MCF 10A (cell line): ENCODE data around the gene CAMK4. TPM values are rescaled to one million over a fixed set of nuclear protein-coding genes. Genes with fewer than 3 reads are reported as not detected.

ENCODE experiments used
- BruUV-seq: library from RNA; stranded (reverse); fragments of 400-500 nt; replicated peaks from 2 replicates; lab custom pipeline; 2021; lab: Mats Ljungman, UMichigan
- CTCF ChIA-PET: fragments of 300-600 bp; sonication (Branson Sonifier 250); formaldehyde crosslinking; extraction: SDS; loops from one replicate; lab custom pipeline; 2021; ENCODE audit warnings: antibody characterized with exemption, inconsistent platforms; lab: Yijun Ruan, JAX
- POLR2A ChIA-PET: fragments of 300-600, 350-650 bp; sonication (Branson Sonifier 250); formaldehyde crosslinking; extraction: SDS; loops from one replicate; lab custom pipeline; 2020; ENCODE audit warnings: antibody characterized with exemption, inconsistent platforms; lab: Yijun Ruan, JAX
- DNase-seq: peaks from one replicate; pipeline ENCODE4 v3.0.0-alpha.2; 2018; ENCODE audit not compliant: unreplicated experiment
- H3K27ac Mint-ChIP-seq: one replicate; pipeline ENCODE4 v1.8.0; 2022; ENCODE audit warnings: mild to moderate bottlenecking, low read depth, mixed read lengths; ENCODE audit not compliant: unreplicated experiment
- H3K27me3 Mint-ChIP-seq: one replicate; pipeline ENCODE4 v1.8.0; 2022; ENCODE audit warnings: mixed read lengths; ENCODE audit not compliant: insufficient read depth, unreplicated experiment
- H3K36me3 Mint-ChIP-seq: one replicate; pipeline ENCODE4 v1.8.0; 2022; ENCODE audit warnings: mild to moderate bottlenecking, moderate library complexity, mixed read lengths; ENCODE audit not compliant: insufficient read depth, unreplicated experiment
- H3K4me1 Mint-ChIP-seq: one replicate; pipeline ENCODE4 v1.8.0; 2022; ENCODE audit warnings: mixed read lengths; ENCODE audit not compliant: insufficient read depth, unreplicated experiment
- H3K4me3 Mint-ChIP-seq: one replicate; pipeline ENCODE4 v1.8.0; 2022; ENCODE audit warnings: mild to moderate bottlenecking, moderate library complexity, mixed read lengths; ENCODE audit not compliant: unreplicated experiment
- H3K9me3 Mint-ChIP-seq: one replicate; pipeline ENCODE4 v1.8.0; 2022; ENCODE audit warnings: mixed read lengths; ENCODE audit not compliant: unreplicated experiment
- intact Hi-C: fragments of 100-400 bp; cut with micrococcal nuclease; formaldehyde crosslinking; loops from 2 replicates; pipeline ENCODE4 v1.14.1; 2022
- total RNA-seq: library from RNA; stranded (reverse); gene quantifications from 2 replicates; pipeline ENCODE4 v1.2.3, GENCODE V29; 2022
- TF ChIP-seq, protein P1 (sequence below): fragments of 200-600 bp; IDR thresholded peaks from one replicate; pipeline ENCODE4 v1.8.0; 2022; ENCODE audit warnings: antibody characterized with exemption, mild to moderate bottlenecking; ENCODE audit not compliant: unreplicated experiment

CAMK4 gene
- total RNA-seq, 1 experiment from 2014 or later = 0.21 TPM

DNA sequence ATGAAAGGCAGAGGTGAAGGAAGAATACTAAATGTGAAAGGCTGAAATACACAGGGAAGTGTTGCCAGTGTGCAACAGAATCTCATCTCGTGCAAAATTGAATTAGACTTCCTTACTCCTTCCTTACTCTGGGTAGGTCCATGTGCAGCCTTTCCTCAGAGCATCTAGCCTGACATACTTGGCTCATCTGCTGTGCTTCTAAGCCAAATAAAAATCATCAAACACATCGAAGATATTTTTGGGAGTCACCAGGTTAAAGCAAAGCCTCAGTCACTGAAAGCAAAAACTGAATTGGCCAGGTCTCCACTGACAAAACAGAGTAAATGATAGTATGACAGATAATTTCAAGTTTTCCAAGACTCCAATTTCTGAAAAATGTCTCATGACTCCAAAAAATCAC is 268.8 kb downstream of the CAMK4 start:
- Mint-ChIP-seq H3K36me3 (peaks cover under 1% of the 10 kb centered on the region), H3K27ac (peak overlapping the region; percentile 99), H3K4me1 (peaks cover 8% of the 10 kb centered on the region), H3K4me3 (no peak overlapping the region), H3K9me3 (no peaks in the 10 kb centered on the region), H3K27me3 (no peaks in the 10 kb centered on the region)
- TF ChIP-seq, protein P1, sequence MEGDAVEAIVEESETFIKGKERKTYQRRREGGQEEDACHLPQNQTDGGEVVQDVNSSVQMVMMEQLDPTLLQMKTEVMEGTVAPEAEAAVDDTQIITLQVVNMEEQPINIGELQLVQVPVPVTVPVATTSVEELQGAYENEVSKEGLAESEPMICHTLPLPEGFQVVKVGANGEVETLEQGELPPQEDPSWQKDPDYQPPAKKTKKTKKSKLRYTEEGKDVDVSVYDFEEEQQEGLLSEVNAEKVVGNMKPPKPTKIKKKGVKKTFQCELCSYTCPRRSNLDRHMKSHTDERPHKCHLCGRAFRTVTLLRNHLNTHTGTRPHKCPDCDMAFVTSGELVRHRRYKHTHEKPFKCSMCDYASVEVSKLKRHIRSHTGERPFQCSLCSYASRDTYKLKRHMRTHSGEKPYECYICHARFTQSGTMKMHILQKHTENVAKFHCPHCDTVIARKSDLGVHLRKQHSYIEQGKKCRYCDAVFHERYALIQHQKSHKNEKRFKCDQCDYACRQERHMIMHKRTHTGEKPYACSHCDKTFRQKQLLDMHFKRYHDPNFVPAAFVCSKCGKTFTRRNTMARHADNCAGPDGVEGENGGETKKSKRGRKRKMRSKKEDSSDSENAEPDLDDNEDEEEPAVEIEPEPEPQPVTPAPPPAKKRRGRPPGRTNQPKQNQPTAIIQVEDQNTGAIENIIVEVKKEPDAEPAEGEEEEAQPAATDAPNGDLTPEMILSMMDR = no peak
- CTCF ChIA-PET = interaction anchor here (0.7 to 1.3 kb wide), 2 partner anchors 9 to 19 kb away, joined by 3 read pairs; no protein-coding TSS in a partner anchor
- POLR2A ChIA-PET = interaction anchor here (1.3 to 10.8 kb wide), 4 partner anchors 10 to 337 kb away, joined by 3 to 105 read pairs (median 10); partner anchors contain the start of gene STARD4
- intact Hi-C loops = no loop called here
- no TSS peak for BruUV-seq
- DNase-seq = no peak

DNA sequence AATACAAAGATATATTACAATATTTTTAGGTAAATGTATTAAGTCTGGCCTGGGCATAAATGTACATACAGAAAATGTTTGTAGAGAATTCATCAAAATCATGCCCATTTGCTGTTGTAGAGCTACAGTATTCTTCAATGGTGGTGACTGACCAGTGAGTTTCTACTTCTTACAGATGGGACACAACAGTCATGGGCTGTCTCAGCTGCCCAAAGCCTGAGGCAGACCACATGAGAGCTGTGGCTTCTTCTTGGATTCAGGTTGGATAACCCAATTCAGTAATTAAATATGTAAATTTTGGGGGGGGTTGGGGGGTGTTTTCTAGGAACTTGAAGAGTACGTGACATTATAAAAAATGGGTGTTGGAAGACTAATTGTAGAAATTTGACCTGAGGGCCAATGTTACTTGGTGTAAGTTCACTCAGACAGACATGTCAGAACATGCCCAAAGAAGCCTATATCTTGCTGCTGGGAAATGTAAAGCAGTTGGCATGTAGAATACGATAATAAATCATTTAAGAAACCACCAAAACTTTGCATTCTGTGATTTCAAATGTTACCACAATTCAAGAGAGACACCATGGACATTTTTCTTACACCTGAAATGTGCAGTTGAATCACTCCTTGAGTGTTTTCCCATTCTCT is 270.3 kb downstream of the CAMK4 start:
- no peaks in the 10 kb centered on the region for H3K9me3 Mint-ChIP-seq
- H3K27me3 Mint-ChIP-seq = no peaks in the 10 kb centered on the region
- intact Hi-C loops = no loop called here
- peak; percentile 83 for DNase-seq
- ChIA-PET POLR2A (interaction anchor here (0.7 to 10.8 kb wide), 11 partner anchors 9 to 667 kb away, joined by 3 to 105 read pairs (median 4); partner anchors contain the start of gene STARD4), CTCF (interaction anchor here (0.6 to 1.2 kb wide), 10 partner anchors 10 to 1025 kb away, joined by 3 to 7 read pairs (median 3); partner anchors contain the start of gene STARD4)
- TF ChIP-seq, protein P1 = no peak
- BruUV-seq = no TSS peak
- no peak overlapping the region for H3K4me3 Mint-ChIP-seq
- peaks cover 11% of the 10 kb centered on the region for H3K4me1 Mint-ChIP-seq
- H3K36me3 Mint-ChIP-seq = peaks cover 15% of the 10 kb centered on the region
- H3K27ac Mint-ChIP-seq = peak overlapping the region; percentile 99

GRCh38 chr5:111495159-111495558 is 271.0 kb downstream of the CAMK4 start:
- TF ChIP-seq, protein P1 = no peak
- peaks cover 11% of the 10 kb centered on the region for H3K4me1 Mint-ChIP-seq
- no peak for DNase-seq
- ChIA-PET POLR2A (interaction anchor here (0.6 to 10.8 kb wide), 5 partner anchors 10 to 1849 kb away, joined by 3 to 105 read pairs (median 11); partner anchors contain the start of gene STARD4), CTCF (interaction anchor here (0.6 to 1.1 kb wide), 5 partner anchors 15 to 269 kb away, joined by 3 to 4 read pairs (median 3); partner anchors contain the start of gene STARD4)
- H3K36me3 Mint-ChIP-seq = peaks cover 18% of the 10 kb centered on the region
- intact Hi-C loops = no loop called here
- BruUV-seq = no TSS peak
- H3K27ac Mint-ChIP-seq = peak overlapping the region; percentile 99
- no peak overlapping the region for H3K4me3 Mint-ChIP-seq
- H3K27me3 Mint-ChIP-seq = no peaks in the 10 kb centered on the region
- H3K9me3 Mint-ChIP-seq = no peaks in the 10 kb centered on the region

GRCh38 chr5:111498346-111498745 is 274.2 kb downstream of the CAMK4 start:
- CTCF ChIA-PET = interaction anchor here (2.2 kb wide), 1 partner anchor 13 kb away, joined by 5 read pairs; the partner anchor contains the start of gene STARD4
- Mint-ChIP-seq H3K4me1 (peaks cover 11% of the 10 kb centered on the region), H3K36me3 (peaks cover 18% of the 10 kb centered on the region), H3K27me3 (no peaks in the 10 kb centered on the region), H3K9me3 (no peaks in the 10 kb centered on the region), H3K27ac (no peak overlapping the region), H3K4me3 (peak overlapping the region; percentile 10)
- intact Hi-C loops = no loop called here
- DNase-seq = no peak
- TF ChIP-seq, protein P1 = no peak
- BruUV-seq = no TSS peak
- POLR2A ChIA-PET = interaction anchor here (0.6 to 10.8 kb wide), 3 partner anchors 13 to 1075 kb away, joined by 3 to 105 read pairs (median 3); partner anchors contain the start of gene STARD4
